Gastroesophageal sphincter (tissue), 4 donors: ENCODE measurements around the gene PTRH1. TPM values are rescaled to one million over a fixed set of nuclear protein-coding genes. Genes with fewer than 3 reads are reported as not detected.

Experiments used
- ATAC-seq: fragments of 150-250 bp; one replicate; pipeline ENCODE4 v1.9.1; 2016; ENCODE audit warnings: mild to moderate bottlenecking, moderate library complexity
- H3K27ac ChIP-seq, 4 donors: fragments of 200-600 bp; sonication (generic) in 3 of 4; 1 replicate in 3 of 4; 2 replicates in 1 of 4; pipeline ENCODE4 v1.5.1; 2016 to 2019
- H3K27me3 ChIP-seq: fragments of 200-600 bp; sonication (generic); one replicate; pipeline ENCODE4 v1.5.1; 2019
- H3K36me3 ChIP-seq, 2 donors: fragments of 200-600 bp; sonication (generic); one replicate each; pipeline ENCODE4 v1.5.1; 2019; ENCODE audit warnings: control low read depth in 1 of 2
- H3K4me1 ChIP-seq, 3 donors: fragments of 200-600 bp; sonication (generic); 1 replicate in 2 of 3; 2 replicates in 1 of 3; pipeline ENCODE4 v1.5.1; 2016 to 2019; ENCODE audit warnings: control low read depth in 2 of 3
- H3K4me3 ChIP-seq, 2 donors: fragments of 200-600 bp; sonication (generic); one replicate each; pipeline ENCODE4 v1.5.1; 2019; ENCODE audit warnings: mild to moderate bottlenecking in 1 of 2, moderate library complexity in 1 of 2
- H3K9me3 ChIP-seq, 3 donors: fragments of 200-600 bp; sonication (generic); one replicate each; pipeline ENCODE4 v1.5.1; 2017 to 2019; ENCODE audit warnings: control low read depth in 2 of 3
- EP300 ChIP-seq: sonication (generic); formaldehyde crosslinking; IDR thresholded peaks from one replicate; pipeline ENCODE4 v1.6.1; 2017; ENCODE audit warnings: antibody characterized with exemption, mild to moderate bottlenecking
- POLR2A ChIP-seq, 2 donors: fragments of 450-650 bp; IDR thresholded peaks; one replicate each; pipeline ENCODE4 v1.6.1; 2017; ENCODE audit warnings: antibody characterized with exemption in 2 of 2, mild to moderate bottlenecking in 2 of 2, moderate library complexity in 1 of 2
- POLR2AphosphoS5 ChIP-seq: sonication (generic); formaldehyde crosslinking; IDR thresholded peaks from one replicate; pipeline ENCODE4 v1.6.1; 2017; ENCODE audit warnings: antibody characterized with exemption
- WGBS, 2 donors: methylation state at CpG; one replicate each; pipeline ENCODE4 v1.1.5; 2018; ENCODE audit warnings: low coverage in 1 of 2; 5-methylcytosine and 5-hydroxymethylcytosine counted together
- total RNA-seq, 4 donors: library from RNA; depleted of rRNA; stranded (reverse); fragments of >200 nt; gene quantifications; one replicate each; pipeline ENCODE4 v1.1.0, GENCODE V29; 2016
- TF ChIP-seq, protein P1 (sequence below), 4 experiments: fragments of 200-600 bp in 2 of 4; fragments of 450-650 bp in 2 of 4; sonication (generic) in 1 of 4; IDR thresholded peaks; one replicate each; pipeline ENCODE4 v1.5.1; 2017 to 2019; ENCODE audit warnings: antibody characterized with exemption in 4 of 4, mild to moderate bottlenecking in 2 of 4, moderate library complexity in 2 of 4

The PTRH1 gene, protein sequence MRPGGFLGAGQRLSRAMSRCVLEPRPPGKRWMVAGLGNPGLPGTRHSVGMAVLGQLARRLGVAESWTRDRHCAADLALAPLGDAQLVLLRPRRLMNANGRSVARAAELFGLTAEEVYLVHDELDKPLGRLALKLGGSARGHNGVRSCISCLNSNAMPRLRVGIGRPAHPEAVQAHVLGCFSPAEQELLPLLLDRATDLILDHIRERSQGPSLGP
- total RNA-seq = 10 to 100 TPM in 3 of 4 donors, 1 to 10 TPM in 1; 8.7 to 19.3 (median 16.8) TPM

DNA sequence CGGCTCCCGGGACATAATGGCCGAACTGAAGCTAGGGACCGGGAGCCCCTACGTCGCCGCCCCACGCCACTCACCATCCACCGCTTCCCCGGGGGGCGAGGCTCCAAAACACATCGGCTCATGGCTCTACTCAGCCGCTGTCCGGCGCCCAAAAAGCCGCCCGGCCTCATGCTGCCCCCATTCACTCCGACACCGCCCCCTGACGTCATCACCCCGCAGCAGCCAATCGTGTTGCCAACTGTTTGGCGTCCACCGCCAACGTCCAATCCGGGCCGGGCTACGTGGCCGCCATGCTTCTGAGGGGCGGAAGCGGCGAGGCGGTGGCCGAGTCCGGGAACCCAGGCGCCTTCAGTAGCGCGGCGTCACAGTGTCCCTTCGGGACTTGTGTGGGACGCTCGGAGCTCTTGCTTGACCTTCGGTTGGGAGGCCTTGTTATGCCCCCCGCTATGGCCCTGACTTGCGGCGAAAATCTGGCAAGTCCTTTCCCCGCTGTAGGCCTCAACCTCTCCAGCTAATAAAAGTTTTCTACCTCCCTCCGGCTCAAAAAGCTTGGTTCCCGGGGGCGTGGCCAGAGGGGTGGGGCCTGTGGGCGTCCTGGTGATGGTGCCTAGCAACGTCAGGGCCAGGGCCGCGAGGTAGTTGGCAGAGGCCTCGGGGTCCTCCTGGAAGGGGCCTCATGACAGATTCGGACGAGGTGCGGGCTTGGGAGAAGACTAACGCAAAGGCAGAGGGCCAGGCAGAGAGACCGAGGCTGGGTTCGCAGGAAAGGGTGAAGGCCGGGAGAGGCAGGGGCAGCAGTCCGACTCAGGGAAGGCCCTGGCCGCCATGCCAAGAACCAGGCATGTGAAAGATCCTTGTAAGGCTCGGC lies at the start of gene PTRH1, which contains the start of gene TTC16:
Gene PTRH1, minus strand, starts transcription at position 194 of the 868 bp plus-strand sequence. Its CDS starts 24 bp downstream, at position 170.
Gene TTC16, plus strand, starts transcription at position 610 of the 868 bp plus-strand sequence. Its CDS starts 67 bp downstream, at position 677.
- 5% methylated on average over 14 of the region's 65 CpGs; no CpG with 5 or more reads in 1 of the 2 donors for WGBS, 2 donors
- no peaks in the 10 kb centered on the region for H3K9me3 ChIP-seq
- peak within 1 kb of the TSS; percentile 46 to 78 for H3K4me3 ChIP-seq
- peak within 1 kb of the TSS; percentile 5 to 88 (median 85) for H3K27ac ChIP-seq
- H3K27me3 ChIP-seq = no peaks in the 10 kb centered on the region
- TF ChIP-seq, protein P1, sequence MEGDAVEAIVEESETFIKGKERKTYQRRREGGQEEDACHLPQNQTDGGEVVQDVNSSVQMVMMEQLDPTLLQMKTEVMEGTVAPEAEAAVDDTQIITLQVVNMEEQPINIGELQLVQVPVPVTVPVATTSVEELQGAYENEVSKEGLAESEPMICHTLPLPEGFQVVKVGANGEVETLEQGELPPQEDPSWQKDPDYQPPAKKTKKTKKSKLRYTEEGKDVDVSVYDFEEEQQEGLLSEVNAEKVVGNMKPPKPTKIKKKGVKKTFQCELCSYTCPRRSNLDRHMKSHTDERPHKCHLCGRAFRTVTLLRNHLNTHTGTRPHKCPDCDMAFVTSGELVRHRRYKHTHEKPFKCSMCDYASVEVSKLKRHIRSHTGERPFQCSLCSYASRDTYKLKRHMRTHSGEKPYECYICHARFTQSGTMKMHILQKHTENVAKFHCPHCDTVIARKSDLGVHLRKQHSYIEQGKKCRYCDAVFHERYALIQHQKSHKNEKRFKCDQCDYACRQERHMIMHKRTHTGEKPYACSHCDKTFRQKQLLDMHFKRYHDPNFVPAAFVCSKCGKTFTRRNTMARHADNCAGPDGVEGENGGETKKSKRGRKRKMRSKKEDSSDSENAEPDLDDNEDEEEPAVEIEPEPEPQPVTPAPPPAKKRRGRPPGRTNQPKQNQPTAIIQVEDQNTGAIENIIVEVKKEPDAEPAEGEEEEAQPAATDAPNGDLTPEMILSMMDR (IDR thresholded peaks at IDR 0.05) = no peak
- TF ChIP-seq EP300 (no peak), POLR2A (IDR thresholded peaks at IDR 0.05) (peak in 1 of 2 donors; percentile 27), POLR2AphosphoS5 (peak; percentile 72)
- peak; percentile 98 for ATAC-seq
- peaks cover 0 to 13% of the 10 kb centered on the region in 2 donors for H3K36me3 ChIP-seq
- H3K4me1 ChIP-seq = peaks cover 0 to 22% (median 11%) of the 10 kb centered on the region in 3 donors

GRCh38 chr9:127763918-127764384 lies 48.5 kb upstream of the PTRH1 start:
- Histone ChIP-seq H3K27ac (peak overlapping the region in 3 of 4 donors; percentile 61 to 74 (median 69)), H3K4me3 (no peak overlapping the region), H3K36me3 (no peaks in the 10 kb centered on the region), H3K27me3 (peaks cover 58% of the 10 kb centered on the region), H3K9me3 (no peaks in the 10 kb centered on the region), H3K4me1 (peaks cover 0 to 49% (median 0%) of the 10 kb centered on the region in 3 donors)
- peak; percentile 73 for ATAC-seq
- no peak for TF ChIP-seq POLR2A (IDR thresholded peaks at IDR 0.05)
- no peak for TF ChIP-seq EP300
- peak; percentile 48 for TF ChIP-seq POLR2AphosphoS5
- TF ChIP-seq, protein P1 (IDR thresholded peaks at IDR 0.05) = peak in 2 of 4 experiments; percentile 4 to 47
- 50 to 52% methylated on average over 1 to 3 of the region's 7 CpGs for WGBS, 2 donors

DNA sequence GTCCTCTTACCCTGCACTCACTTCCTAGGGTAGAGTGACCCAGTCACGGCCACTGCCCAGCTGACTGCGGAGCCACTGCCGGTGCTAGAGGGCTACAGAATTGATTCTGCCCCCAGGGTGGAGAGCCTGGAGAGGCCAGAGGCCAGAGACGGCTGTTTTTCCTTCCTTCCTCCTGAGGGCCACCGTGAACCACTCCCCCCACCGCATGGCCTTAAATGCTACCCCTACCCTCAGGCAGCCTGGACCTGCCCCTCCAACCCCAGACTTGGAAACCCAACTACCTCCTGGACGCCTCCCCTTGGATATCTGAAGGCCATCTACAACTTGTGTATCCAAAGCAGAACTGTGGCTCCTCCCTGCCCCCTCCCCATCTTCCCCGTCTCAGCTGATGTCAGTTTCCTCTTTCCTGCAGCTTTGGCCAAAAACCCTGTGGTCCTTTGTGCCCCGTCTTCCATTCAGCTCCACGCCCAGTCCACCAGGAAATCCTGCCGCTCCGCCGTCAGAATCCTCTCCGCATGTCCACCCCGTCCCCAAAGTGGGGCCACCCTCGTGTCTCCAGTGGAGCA lies 46.7 kb upstream of the PTRH1 start:
- peaks cover 0 to 36% (median 0%) of the 10 kb centered on the region in 3 donors for H3K4me1 ChIP-seq
- peak overlapping the region in 1 of 2 donors; percentile 16 for H3K4me3 ChIP-seq
- no peaks in the 10 kb centered on the region for H3K9me3 ChIP-seq
- no peak for TF ChIP-seq EP300
- no peak for TF ChIP-seq POLR2A (IDR thresholded peaks at IDR 0.05)
- TF ChIP-seq POLR2AphosphoS5 = peak; percentile 18
- TF ChIP-seq, protein P1 (IDR thresholded peaks at IDR 0.05) = no peak
- H3K36me3 ChIP-seq = no peaks in the 10 kb centered on the region
- peaks cover 59% of the 10 kb centered on the region for H3K27me3 ChIP-seq
- WGBS, 2 donors = 26 to 30% methylated on average over 6 to 8 of the region's 16 CpGs
- peak overlapping the region in 3 of 4 donors; percentile 61 to 74 (median 69) for H3K27ac ChIP-seq
- ATAC-seq = peak; percentile 72

DNA sequence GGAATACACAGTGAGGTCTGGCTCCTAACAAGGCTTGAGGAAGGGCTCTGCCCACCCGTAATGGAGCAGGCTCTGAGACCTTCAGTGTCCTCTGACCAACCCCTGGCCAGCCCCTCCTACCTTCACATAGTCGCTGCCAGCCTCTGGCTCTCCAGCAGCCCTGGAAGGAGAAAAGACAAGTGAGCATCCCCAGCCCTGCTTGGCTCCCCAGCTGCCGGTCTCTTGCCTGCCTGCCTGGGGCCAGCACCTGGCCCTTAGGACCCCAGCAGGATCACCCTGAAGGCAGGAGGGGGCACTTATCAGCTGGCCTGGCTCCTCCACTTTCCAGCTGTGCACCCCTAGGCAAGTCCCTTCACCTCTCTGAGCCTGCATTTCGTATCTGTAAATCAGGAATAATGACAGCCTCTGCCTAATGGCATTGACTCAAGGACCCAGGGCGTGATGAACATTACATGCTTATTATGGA lies 46.1 kb upstream of the PTRH1 start:
- TF ChIP-seq POLR2AphosphoS5 (no peak), POLR2A (IDR thresholded peaks at IDR 0.05) (no peak), EP300 (no peak)
- TF ChIP-seq, protein P1 (IDR thresholded peaks at IDR 0.05) = no peak
- H3K27ac ChIP-seq = peak overlapping the region in 3 of 4 donors; percentile 61 to 69 (median 68)
- H3K36me3 ChIP-seq = no peaks in the 10 kb centered on the region
- peak overlapping the region in 1 of 2 donors; percentile 16 for H3K4me3 ChIP-seq
- H3K9me3 ChIP-seq = no peaks in the 10 kb centered on the region
- no peak for ATAC-seq
- peaks cover 0 to 29% (median 0%) of the 10 kb centered on the region in 3 donors for H3K4me1 ChIP-seq
- H3K27me3 ChIP-seq = peaks cover 61% of the 10 kb centered on the region
- WGBS, 2 donors = 38 to 55% methylated on average over 2 of the region's 5 CpGs
